WTC11 (cell line): ENCODE results near the gene CACNG4. TPM values are rescaled to one million over a fixed set of nuclear protein-coding genes. Genes with fewer than 3 reads are reported as not detected.

Experiments used
- ATAC-seq: fragments of 200-7000 bp; cut with Tn5 transposase; 2 replicates; pipeline ENCODE4 v1.10.0; 2021; ENCODE audit warnings: mild to moderate bottlenecking, moderate library complexity
- CTCF ChIA-PET: fragments of 300-600 bp; sonication (Branson Sonifier 250); formaldehyde crosslinking; loops from one replicate; lab custom pipeline; 2021; ENCODE audit warnings: antibody characterized with exemption; lab: Charles Lee
- POLR2A ChIA-PET: fragments of 350-600 bp; sonication (Branson Sonifier 250); formaldehyde crosslinking; loops from one replicate; lab custom pipeline; 2021; ENCODE audit warnings: antibody characterized with exemption; lab: Charles Lee
- DNase-seq: peaks from one replicate; pipeline ENCODE4 v3.0.0; 2021; ENCODE audit warnings: low spot score
- H3K27ac Mint-ChIP-seq: 2 replicates; pipeline ENCODE4 v1.8.0; 2021; ENCODE audit warnings: mixed read lengths
- H3K27me3 Mint-ChIP-seq: 2 replicates; pipeline ENCODE4 v1.8.0; 2021; ENCODE audit warnings: low read depth, mild to moderate bottlenecking, moderate library complexity, mixed read lengths
- H3K36me3 Mint-ChIP-seq: 2 replicates; pipeline ENCODE4 v1.8.0; 2021; ENCODE audit warnings: mixed read lengths
- H3K4me1 Mint-ChIP-seq: 2 replicates; pipeline ENCODE4 v1.8.0; 2022; ENCODE audit warnings: mixed read lengths
- H3K4me3 Mint-ChIP-seq: 2 replicates; pipeline ENCODE4 v1.8.0; 2021; ENCODE audit warnings: mild to moderate bottlenecking, moderate library complexity, mixed read lengths
- H3K9me3 Mint-ChIP-seq: 2 replicates; pipeline ENCODE4 v1.8.0; 2021; ENCODE audit warnings: mixed read lengths
- GABPB1 ChIP-seq: sonication (generic); formaldehyde crosslinking; IDR thresholded peaks from 2 replicates; pipeline ENCODE4 v1.8.1; 2023; ENCODE audit warnings: mild to moderate bottlenecking, missing genetic modification reagents
- NR1H2 ChIP-seq: sonication (generic); formaldehyde crosslinking; IDR thresholded peaks from 2 replicates; pipeline ENCODE4 v1.9.0; 2021; ENCODE audit warnings: mild to moderate bottlenecking, moderate library complexity, missing genetic modification reagents
- PRRX2 ChIP-seq: fragments of 250-450 bp; sonication (Bioruptor Pico); IDR thresholded peaks from 2 replicates; pipeline ENCODE4 v1.8.0; 2021; ENCODE audit warnings: mild to moderate bottlenecking
- SMAD3 ChIP-seq: sonication (generic); formaldehyde crosslinking; IDR thresholded peaks from 2 replicates; pipeline ENCODE4 v1.8.0; 2022; ENCODE audit warnings: missing genetic modification reagents, mild to moderate bottlenecking, borderline replicate concordance
- SMAD4 ChIP-seq: sonication (generic); formaldehyde crosslinking; IDR thresholded peaks from 2 replicates; pipeline ENCODE4 v1.8.0; 2022; ENCODE audit warnings: mild to moderate bottlenecking, missing genetic modification reagents
- SP1 ChIP-seq: sonication (generic); formaldehyde crosslinking; conservative IDR thresholded peaks from 2 replicates; pipeline ENCODE4 v1.8.1; 2022; ENCODE audit warnings: missing genetic modification reagents
- TEAD4 ChIP-seq: sonication (generic); formaldehyde crosslinking; IDR thresholded peaks from 2 replicates; pipeline ENCODE4 v1.8.0; 2022; ENCODE audit warnings: mild to moderate bottlenecking, missing genetic modification reagents
- TP53 ChIP-seq: sonication (generic); formaldehyde crosslinking; IDR thresholded peaks from 2 replicates; pipeline ENCODE4 v1.8.1; 2023; ENCODE audit warnings: mild to moderate bottlenecking, missing genetic modification reagents
- ZNF232 ChIP-seq: sonication (generic); formaldehyde crosslinking; IDR thresholded peaks from 2 replicates; pipeline ENCODE4 v1.8.0; 2022; ENCODE audit warnings: mild to moderate bottlenecking, missing genetic modification reagents
- ZNF263 ChIP-seq: sonication (generic); formaldehyde crosslinking; IDR thresholded peaks from 2 replicates; pipeline ENCODE4 v1.8.1; 2022; ENCODE audit warnings: low read depth, mild to moderate bottlenecking, moderate library complexity, missing genetic modification reagents
- ZNF416 ChIP-seq: fragments of 250-450 bp; sonication (Bioruptor Pico); IDR thresholded peaks from 2 replicates; pipeline ENCODE4 v1.9.0; 2021; ENCODE audit warnings: mild to moderate bottlenecking, inconsistent platforms
- ZNF423 ChIP-seq: fragments of 250-450 bp; sonication (Bioruptor Pico); IDR thresholded peaks from 2 replicates; pipeline ENCODE4 v2.1.2; 2022; ENCODE audit warnings: mild to moderate bottlenecking, moderate library complexity
- total RNA-seq: library from RNA; stranded (reverse); gene quantifications from 3 replicates; pipeline ENCODE4 v1.2.3, GENCODE V29; 2021
- TF ChIP-seq, protein P1 (sequence below): fragments of 250-450 bp; sonication (Bioruptor Pico); IDR thresholded peaks from 2 replicates; pipeline ENCODE4 v1.9.0; 2021; ENCODE audit warnings: moderate library complexity, mild to moderate bottlenecking, inconsistent platforms, borderline replicate concordance
- TF ChIP-seq, protein P2 (sequence below): fragments of 250-450 bp; sonication (Bioruptor Pico); conservative IDR thresholded peaks from 2 replicates; pipeline ENCODE4 v1.9.0; 2021; ENCODE audit warnings: mild to moderate bottlenecking
- TF ChIP-seq, protein P3 (sequence below): sonication (generic); formaldehyde crosslinking; IDR thresholded peaks from 2 replicates; pipeline ENCODE4 v1.8.0; 2023; ENCODE audit warnings: mild to moderate bottlenecking, missing genetic modification reagents
- TF ChIP-seq, protein P4 (sequence below): fragments of 250-450 bp; sonication (Bioruptor Pico); IDR thresholded peaks from 2 replicates; pipeline ENCODE4 v1.8.0; 2021; ENCODE audit warnings: mild to moderate bottlenecking
- TF ChIP-seq, protein P5 (sequence below): sonication (generic); formaldehyde crosslinking; IDR thresholded peaks from 2 replicates; pipeline ENCODE4 v1.8.1; 2023; ENCODE audit warnings: mild to moderate bottlenecking, missing genetic modification reagents, borderline replicate concordance

Gene CACNG4
- total RNA-seq, 1 experiment from 2014 or later: 3.4 TPM

DNA sequence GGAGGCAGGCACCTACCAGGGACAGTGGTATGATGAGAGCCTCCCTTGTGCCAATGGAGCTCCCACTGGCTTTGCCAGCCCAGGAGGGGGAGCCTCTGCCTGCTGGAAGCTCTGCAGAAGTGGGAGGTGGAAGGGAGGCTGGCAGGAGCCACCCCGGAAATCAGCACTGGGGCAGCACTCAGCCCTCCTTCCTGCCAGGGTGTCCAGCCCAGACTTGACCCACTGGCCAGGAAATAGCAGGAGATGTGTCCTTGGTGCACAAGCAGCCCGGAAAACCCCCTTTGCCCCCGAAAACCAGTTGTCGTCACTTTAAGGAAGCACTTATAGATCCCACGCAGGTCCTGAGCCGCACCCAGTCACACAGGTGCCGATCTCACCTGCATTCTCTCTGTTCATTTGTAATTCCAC is 49.3 kb upstream of the CACNG4 start:
- Mint-ChIP-seq H3K27ac (no peak overlapping the region), H3K27me3 (no peaks in the 10 kb centered on the region; the same call in none of the 2 replicates)
- POLR2A ChIA-PET: no interaction called here

More for the DNA sequence above, 49.3 kb upstream of the CACNG4 start:
- no peak for TF ChIP-seq ZNF232 (CRISPR knock-in tag)
- TF ChIP-seq, protein P1, sequence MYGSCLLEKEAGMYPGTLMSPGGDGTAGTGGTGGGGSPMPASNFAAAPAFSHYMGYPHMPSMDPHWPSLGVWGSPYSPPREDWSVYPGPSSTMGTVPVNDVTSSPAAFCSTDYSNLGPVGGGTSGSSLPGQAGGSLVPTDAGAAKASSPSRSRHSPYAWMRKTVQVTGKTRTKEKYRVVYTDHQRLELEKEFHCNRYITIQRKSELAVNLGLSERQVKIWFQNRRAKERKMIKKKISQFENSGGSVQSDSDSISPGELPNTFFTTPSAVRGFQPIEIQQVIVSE (CRISPR knock-in tag): no peak
- no peak for TF ChIP-seq PRRX2 (CRISPR knock-in tag)
- no peak for TF ChIP-seq TP53
- no peak for TF ChIP-seq SMAD4
- no peak for TF ChIP-seq SP1 (CRISPR knock-in tag)
- TF ChIP-seq NR1H2 (CRISPR knock-in tag): no peak
- TF ChIP-seq, protein P2, sequence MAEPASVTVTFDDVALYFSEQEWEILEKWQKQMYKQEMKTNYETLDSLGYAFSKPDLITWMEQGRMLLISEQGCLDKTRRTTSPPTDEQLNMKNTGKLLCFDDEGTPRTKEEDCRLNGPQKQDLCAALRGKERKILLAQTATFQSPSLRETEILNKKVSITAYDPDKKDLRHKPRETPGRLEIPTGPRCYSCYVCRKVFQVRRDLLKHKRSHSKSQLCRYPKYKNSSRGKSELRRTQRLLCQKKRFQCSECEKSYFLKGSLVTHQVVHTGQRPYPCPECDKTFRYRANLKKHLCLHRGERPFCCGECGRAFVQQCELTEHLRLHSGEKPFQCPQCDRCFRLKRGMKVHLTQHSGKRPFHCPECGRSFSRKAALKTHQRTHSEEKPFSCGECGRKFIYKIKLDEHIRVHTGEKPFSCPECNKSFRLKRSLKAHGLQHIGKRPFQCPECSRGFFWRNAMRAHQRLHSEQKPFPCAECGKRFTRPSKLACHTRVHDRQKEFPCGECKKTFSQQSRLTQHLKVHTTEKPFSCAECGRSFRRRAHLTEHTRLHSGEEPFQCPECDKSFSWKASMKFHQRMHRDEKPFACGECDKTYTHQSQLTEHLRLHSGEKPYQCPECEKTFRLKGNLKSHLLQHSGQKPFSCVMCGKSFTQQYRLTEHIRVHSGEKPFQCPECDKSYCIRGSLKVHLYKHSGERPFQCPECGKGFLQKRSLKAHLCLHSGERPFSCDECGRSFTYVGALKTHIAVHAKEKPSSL: no peak
- TF ChIP-seq TEAD4 (CRISPR knock-in tag): no peak
- TF ChIP-seq SMAD3 (CRISPR knock-in tag): no peak
- no peak for TF ChIP-seq ZNF263 (CRISPR knock-in tag)
- TF ChIP-seq, protein P3, sequence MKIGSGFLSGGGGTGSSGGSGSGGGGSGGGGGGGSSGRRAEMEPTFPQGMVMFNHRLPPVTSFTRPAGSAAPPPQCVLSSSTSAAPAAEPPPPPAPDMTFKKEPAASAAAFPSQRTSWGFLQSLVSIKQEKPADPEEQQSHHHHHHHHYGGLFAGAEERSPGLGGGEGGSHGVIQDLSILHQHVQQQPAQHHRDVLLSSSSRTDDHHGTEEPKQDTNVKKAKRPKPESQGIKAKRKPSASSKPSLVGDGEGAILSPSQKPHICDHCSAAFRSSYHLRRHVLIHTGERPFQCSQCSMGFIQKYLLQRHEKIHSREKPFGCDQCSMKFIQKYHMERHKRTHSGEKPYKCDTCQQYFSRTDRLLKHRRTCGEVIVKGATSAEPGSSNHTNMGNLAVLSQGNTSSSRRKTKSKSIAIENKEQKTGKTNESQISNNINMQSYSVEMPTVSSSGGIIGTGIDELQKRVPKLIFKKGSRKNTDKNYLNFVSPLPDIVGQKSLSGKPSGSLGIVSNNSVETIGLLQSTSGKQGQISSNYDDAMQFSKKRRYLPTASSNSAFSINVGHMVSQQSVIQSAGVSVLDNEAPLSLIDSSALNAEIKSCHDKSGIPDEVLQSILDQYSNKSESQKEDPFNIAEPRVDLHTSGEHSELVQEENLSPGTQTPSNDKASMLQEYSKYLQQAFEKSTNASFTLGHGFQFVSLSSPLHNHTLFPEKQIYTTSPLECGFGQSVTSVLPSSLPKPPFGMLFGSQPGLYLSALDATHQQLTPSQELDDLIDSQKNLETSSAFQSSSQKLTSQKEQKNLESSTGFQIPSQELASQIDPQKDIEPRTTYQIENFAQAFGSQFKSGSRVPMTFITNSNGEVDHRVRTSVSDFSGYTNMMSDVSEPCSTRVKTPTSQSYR (CRISPR knock-in tag): no peak
- no peak for TF ChIP-seq ZNF423 (CRISPR knock-in tag)
- TF ChIP-seq, protein P4, sequence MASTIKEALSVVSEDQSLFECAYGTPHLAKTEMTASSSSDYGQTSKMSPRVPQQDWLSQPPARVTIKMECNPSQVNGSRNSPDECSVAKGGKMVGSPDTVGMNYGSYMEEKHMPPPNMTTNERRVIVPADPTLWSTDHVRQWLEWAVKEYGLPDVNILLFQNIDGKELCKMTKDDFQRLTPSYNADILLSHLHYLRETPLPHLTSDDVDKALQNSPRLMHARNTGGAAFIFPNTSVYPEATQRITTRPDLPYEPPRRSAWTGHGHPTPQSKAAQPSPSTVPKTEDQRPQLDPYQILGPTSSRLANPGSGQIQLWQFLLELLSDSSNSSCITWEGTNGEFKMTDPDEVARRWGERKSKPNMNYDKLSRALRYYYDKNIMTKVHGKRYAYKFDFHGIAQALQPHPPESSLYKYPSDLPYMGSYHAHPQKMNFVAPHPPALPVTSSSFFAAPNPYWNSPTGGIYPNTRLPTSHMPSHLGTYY (CRISPR knock-in tag): no peak
- no peak for TF ChIP-seq GABPB1 (CRISPR knock-in tag)
- no peak for TF ChIP-seq ZNF416 (CRISPR knock-in tag)
- TF ChIP-seq, protein P5, sequence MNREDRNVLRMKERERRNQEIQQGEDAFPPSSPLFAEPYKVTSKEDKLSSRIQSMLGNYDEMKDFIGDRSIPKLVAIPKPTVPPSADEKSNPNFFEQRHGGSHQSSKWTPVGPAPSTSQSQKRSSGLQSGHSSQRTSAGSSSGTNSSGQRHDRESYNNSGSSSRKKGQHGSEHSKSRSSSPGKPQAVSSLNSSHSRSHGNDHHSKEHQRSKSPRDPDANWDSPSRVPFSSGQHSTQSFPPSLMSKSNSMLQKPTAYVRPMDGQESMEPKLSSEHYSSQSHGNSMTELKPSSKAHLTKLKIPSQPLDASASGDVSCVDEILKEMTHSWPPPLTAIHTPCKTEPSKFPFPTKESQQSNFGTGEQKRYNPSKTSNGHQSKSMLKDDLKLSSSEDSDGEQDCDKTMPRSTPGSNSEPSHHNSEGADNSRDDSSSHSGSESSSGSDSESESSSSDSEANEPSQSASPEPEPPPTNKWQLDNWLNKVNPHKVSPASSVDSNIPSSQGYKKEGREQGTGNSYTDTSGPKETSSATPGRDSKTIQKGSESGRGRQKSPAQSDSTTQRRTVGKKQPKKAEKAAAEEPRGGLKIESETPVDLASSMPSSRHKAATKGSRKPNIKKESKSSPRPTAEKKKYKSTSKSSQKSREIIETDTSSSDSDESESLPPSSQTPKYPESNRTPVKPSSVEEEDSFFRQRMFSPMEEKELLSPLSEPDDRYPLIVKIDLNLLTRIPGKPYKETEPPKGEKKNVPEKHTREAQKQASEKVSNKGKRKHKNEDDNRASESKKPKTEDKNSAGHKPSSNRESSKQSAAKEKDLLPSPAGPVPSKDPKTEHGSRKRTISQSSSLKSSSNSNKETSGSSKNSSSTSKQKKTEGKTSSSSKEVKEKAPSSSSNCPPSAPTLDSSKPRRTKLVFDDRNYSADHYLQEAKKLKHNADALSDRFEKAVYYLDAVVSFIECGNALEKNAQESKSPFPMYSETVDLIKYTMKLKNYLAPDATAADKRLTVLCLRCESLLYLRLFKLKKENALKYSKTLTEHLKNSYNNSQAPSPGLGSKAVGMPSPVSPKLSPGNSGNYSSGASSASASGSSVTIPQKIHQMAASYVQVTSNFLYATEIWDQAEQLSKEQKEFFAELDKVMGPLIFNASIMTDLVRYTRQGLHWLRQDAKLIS (CRISPR knock-in tag): no peak
- TF ChIP-seq, all 79 proteins: peak for 0
- no peaks in the 10 kb centered on the region for H3K36me3 Mint-ChIP-seq
- H3K9me3 Mint-ChIP-seq: peaks cover 10% of the 10 kb centered on the region; the same call in 1 of the 2 replicates
- H3K4me1 Mint-ChIP-seq: no peaks in the 10 kb centered on the region
- peak; percentile 43 for DNase-seq
- CTCF ChIA-PET: interaction anchor here (0.5 to 5.0 kb wide), 12 partner anchors 9 to 191 kb away, joined by 3 to 48 read pairs (median 5); no protein-coding TSS in a partner anchor
- no peak overlapping the region for H3K4me3 Mint-ChIP-seq
- ATAC-seq: peak; percentile 82
